Measurements from ENCODE around the gene LCLAT1. TPM values are rescaled to one million over a fixed set of nuclear protein-coding genes. Genes with fewer than 3 reads are reported as not detected.

The LCLAT1 gene
- total RNA-seq, 2 experiments from 2014 or later: 9.2 to 19.6 TPM

DNA sequence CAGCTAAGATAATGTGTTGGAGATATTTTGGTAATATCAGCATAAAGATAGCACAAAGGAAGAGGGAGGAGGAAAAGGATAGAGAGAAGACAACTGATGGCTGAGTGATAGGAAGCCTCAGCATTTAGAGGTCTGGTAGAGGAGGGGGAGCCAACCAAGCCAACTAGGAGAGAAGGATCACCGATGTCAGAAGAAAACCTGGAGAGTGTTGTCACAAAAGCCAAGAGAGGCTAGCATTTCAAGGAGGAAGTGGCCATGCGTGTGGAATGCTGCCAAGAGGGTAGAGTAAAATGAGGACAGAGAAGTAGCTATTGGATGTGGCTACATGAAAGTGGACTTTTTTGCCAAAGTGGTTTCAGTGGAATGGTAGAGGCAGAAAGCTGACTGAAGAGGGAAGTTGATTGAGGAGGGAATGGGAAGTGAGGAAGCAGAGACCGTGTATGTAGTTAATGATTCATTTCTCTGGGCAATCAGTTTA, 34.3 kb downstream of the LCLAT1 start:
- no TSS peak for BruUV-seq (replicated peaks)
- H4K20me1 ChIP-seq (ENCODE audit: insufficient read depth, low read length): no peaks in the 10 kb centered on the region
- H2AFZ ChIP-seq (ENCODE audit: low read length): no peak overlapping the region
- no peak for TF ChIP-seq EZH2phosphoT487 (IDR thresholded peaks at IDR 0.05; ENCODE audit: borderline replicate concordance, low read depth, low read length)
- TF ChIP-seq, protein P1, sequence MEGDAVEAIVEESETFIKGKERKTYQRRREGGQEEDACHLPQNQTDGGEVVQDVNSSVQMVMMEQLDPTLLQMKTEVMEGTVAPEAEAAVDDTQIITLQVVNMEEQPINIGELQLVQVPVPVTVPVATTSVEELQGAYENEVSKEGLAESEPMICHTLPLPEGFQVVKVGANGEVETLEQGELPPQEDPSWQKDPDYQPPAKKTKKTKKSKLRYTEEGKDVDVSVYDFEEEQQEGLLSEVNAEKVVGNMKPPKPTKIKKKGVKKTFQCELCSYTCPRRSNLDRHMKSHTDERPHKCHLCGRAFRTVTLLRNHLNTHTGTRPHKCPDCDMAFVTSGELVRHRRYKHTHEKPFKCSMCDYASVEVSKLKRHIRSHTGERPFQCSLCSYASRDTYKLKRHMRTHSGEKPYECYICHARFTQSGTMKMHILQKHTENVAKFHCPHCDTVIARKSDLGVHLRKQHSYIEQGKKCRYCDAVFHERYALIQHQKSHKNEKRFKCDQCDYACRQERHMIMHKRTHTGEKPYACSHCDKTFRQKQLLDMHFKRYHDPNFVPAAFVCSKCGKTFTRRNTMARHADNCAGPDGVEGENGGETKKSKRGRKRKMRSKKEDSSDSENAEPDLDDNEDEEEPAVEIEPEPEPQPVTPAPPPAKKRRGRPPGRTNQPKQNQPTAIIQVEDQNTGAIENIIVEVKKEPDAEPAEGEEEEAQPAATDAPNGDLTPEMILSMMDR (conservative IDR thresholded peaks at IDR 0.05; ENCODE audit: low read length): no peak
- peaks cover 5% of the 10 kb centered on the region; the same call in 1 of the 2 replicates for H3K79me2 ChIP-seq (ENCODE audit: insufficient read depth, low read depth, low read length)
- no peaks in the 10 kb centered on the region for H3K4me1 ChIP-seq (ENCODE audit: insufficient read depth, low read length, poor library complexity, severe bottlenecking)
- H3K36me3 ChIP-seq (ENCODE audit: insufficient read depth, low read length): no peaks in the 10 kb centered on the region
- no peak for DNase-seq (ENCODE audit: low spot score)
- intact Hi-C loops (cut with micrococcal nuclease; ENCODE audit: unreplicated experiment): no loop called here
- H3K4me2 ChIP-seq (ENCODE audit: low read length): no peak overlapping the region
- ChIA-PET CTCF (ENCODE audit: unreplicated experiment) (no interaction called here), POLR2A (interaction anchor here (0.7 kb wide), 1 partner anchor 775 kb away, joined by 3 read pairs; no protein-coding TSS in a partner anchor)
- no peak overlapping the region for H3K27ac ChIP-seq (ENCODE audit: low read depth, low read length, poor library complexity, severe bottlenecking)
- no peaks in the 10 kb centered on the region for H3K9me3 ChIP-seq (ENCODE audit: low read length)
- no peaks in the 10 kb centered on the region for H3K9me2 ChIP-seq (ENCODE audit: insufficient read depth, low read length)
- H3K4me3 ChIP-seq (ENCODE audit: low read depth, low read length, poor library complexity, severe bottlenecking): no peak overlapping the region

DNA sequence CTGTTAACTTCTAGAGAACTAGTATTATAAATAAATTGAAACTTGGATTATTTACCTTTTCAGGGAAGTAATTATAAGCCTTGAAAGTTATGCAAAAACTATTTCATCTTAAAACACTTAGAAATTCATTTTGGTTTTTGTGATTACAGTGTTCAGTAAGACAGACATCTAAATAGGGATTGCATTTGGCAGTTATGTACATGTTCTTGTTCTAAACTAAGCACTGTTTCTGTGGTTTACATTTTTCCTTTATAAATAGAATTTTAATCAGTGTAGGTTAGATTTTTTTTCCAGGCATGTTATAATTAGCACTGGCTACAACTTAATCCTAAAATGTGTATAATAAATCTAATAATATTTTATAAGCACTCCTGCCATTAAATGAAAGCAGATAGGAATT, 35.0 kb downstream of the LCLAT1 start:
- Histone ChIP-seq H3K9me3 (ENCODE audit: low read length) (no peaks in the 10 kb centered on the region), H3K27ac (ENCODE audit: low read depth, low read length, poor library complexity, severe bottlenecking) (no peak overlapping the region), H3K9me2 (ENCODE audit: insufficient read depth, low read length) (no peaks in the 10 kb centered on the region), H3K4me1 (ENCODE audit: insufficient read depth, low read length, poor library complexity, severe bottlenecking) (no peaks in the 10 kb centered on the region), H3K36me3 (ENCODE audit: insufficient read depth, low read length) (no peaks in the 10 kb centered on the region), H3K4me2 (ENCODE audit: low read length) (no peak overlapping the region), H3K79me2 (ENCODE audit: insufficient read depth, low read depth, low read length) (peaks cover 5% of the 10 kb centered on the region; the same call in 1 of the 2 replicates), H2AFZ (ENCODE audit: low read length) (no peak overlapping the region), H3K4me3 (ENCODE audit: low read depth, low read length, poor library complexity, severe bottlenecking) (no peak overlapping the region), H4K20me1 (ENCODE audit: insufficient read depth, low read length) (no peaks in the 10 kb centered on the region)
- BruUV-seq (replicated peaks): no TSS peak
- CTCF ChIA-PET (ENCODE audit: unreplicated experiment): no interaction called here
- no peak for TF ChIP-seq EZH2phosphoT487 (IDR thresholded peaks at IDR 0.05; ENCODE audit: borderline replicate concordance, low read depth, low read length)
- TF ChIP-seq, protein P1 (conservative IDR thresholded peaks at IDR 0.05; ENCODE audit: low read length): no peak
- DNase-seq (ENCODE audit: low spot score): no peak
- intact Hi-C loops (cut with micrococcal nuclease; ENCODE audit: unreplicated experiment): no loop called here
- POLR2A ChIA-PET: interaction anchor here (0.7 kb wide), 1 partner anchor 774 kb away, joined by 3 read pairs; no protein-coding TSS in a partner anchor

DNA sequence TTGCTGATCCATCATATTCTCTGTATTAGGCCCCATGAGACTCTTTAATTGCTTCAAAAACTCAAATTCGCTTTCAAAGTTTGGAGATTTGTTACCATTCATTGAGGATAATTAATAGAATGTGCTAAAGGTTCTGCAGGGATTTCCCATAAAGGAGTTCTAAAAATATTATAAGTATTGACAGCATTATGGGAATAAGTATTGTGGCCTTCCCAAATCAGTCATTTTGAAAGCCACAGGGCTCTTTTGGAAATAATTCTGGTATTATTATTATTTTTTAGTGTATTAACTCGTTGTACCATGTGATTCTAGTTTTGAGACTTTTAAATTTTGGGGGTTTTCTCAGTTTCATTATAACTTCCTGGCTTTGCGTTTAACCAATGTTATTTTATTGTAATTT, 37.1 kb downstream of the LCLAT1 start:
- intact Hi-C loops (cut with micrococcal nuclease; ENCODE audit: unreplicated experiment): no loop called here
- H3K9me3 ChIP-seq (ENCODE audit: low read length): no peaks in the 10 kb centered on the region
- H3K36me3 ChIP-seq (ENCODE audit: insufficient read depth, low read length): no peaks in the 10 kb centered on the region
- no TSS peak for BruUV-seq (replicated peaks)
- TF ChIP-seq EZH2phosphoT487 (IDR thresholded peaks at IDR 0.05; ENCODE audit: borderline replicate concordance, low read depth, low read length): no peak
- TF ChIP-seq, protein P1 (conservative IDR thresholded peaks at IDR 0.05; ENCODE audit: low read length): no peak
- no peak overlapping the region for H3K4me3 ChIP-seq (ENCODE audit: low read depth, low read length, poor library complexity, severe bottlenecking)
- no peaks in the 10 kb centered on the region for H3K4me1 ChIP-seq (ENCODE audit: insufficient read depth, low read length, poor library complexity, severe bottlenecking)
- ChIA-PET CTCF (ENCODE audit: unreplicated experiment) (no interaction called here), POLR2A (interaction anchor here (0.7 kb wide), 1 partner anchor 605 kb away, joined by 4 read pairs; no protein-coding TSS in a partner anchor)
- no peak overlapping the region for H2AFZ ChIP-seq (ENCODE audit: low read length)
- H4K20me1 ChIP-seq (ENCODE audit: insufficient read depth, low read length): no peaks in the 10 kb centered on the region
- no peaks in the 10 kb centered on the region for H3K9me2 ChIP-seq (ENCODE audit: insufficient read depth, low read length)
- H3K79me2 ChIP-seq (ENCODE audit: insufficient read depth, low read depth, low read length): peaks cover 5% of the 10 kb centered on the region; the same call in 1 of the 2 replicates
- no peak overlapping the region for H3K4me2 ChIP-seq (ENCODE audit: low read length)
- no peak overlapping the region for H3K27ac ChIP-seq (ENCODE audit: low read depth, low read length, poor library complexity, severe bottlenecking)
- DNase-seq (ENCODE audit: low spot score): no peak

Data from OCI-LY7 (cell line).